IMR-90 (cell line): Measurements from ENCODE around the gene AFTPH. TPM values are rescaled to one million over a fixed set of nuclear protein-coding genes. Genes with fewer than 3 reads are reported as not detected.

Experiments
- ATAC-seq: fragments of 200-7000 bp; cut with Tn5 transposase; 2 replicates; pipeline ENCODE4 v1.9.1; 2020; ENCODE audit warnings: low read depth, mild to moderate bottlenecking, moderate library complexity
- BruUV-seq: library from RNA; stranded (reverse); fragments of 400-500 nt; replicated peaks from 2 replicates; lab custom pipeline; 2021; lab: Mats Ljungman, UMichigan
- CTCF ChIA-PET: fragments of 300-600 bp; formaldehyde crosslinking; extraction: SDS; loops from one replicate; lab custom pipeline; 2021; ENCODE audit warnings: antibody characterized with exemption; lab: Yijun Ruan, JAX
- POLR2A ChIA-PET: fragments of 300-600 bp; sonication (Branson Sonifier 250); formaldehyde crosslinking; loops from one replicate; lab custom pipeline; 2022; ENCODE audit warnings: antibody characterized with exemption; ENCODE audit not compliant: unreplicated experiment; lab: Charles Lee
- DNase-seq: peaks from one replicate; pipeline ENCODE4 v3.0.0; 2013
- H2AFZ ChIP-seq: replicated peaks from 2 replicates; pipeline ENCODE3; 2013; ENCODE audit warnings: low read length, mild to moderate bottlenecking; ENCODE audit not compliant: poor library complexity
- H2AK5ac ChIP-seq: 2 replicates; pipeline ENCODE4 v1.6.1; 2013; ENCODE audit warnings: low read depth, low read length, inconsistent platforms
- H2AK9ac ChIP-seq: replicated peaks from 2 replicates; pipeline ENCODE3; 2013; ENCODE audit warnings: mild to moderate bottlenecking, low read depth, low read length, moderate library complexity; ENCODE audit not compliant: poor library complexity
- H2BK120ac ChIP-seq: 2 replicates; pipeline ENCODE4 v1.6.1; 2013; ENCODE audit warnings: low read depth, low read length, inconsistent platforms
- H2BK15ac ChIP-seq: 3 replicates; pipeline ENCODE4 v1.6.1; 2013; ENCODE audit warnings: low read depth, low read length, inconsistent platforms
- H2BK20ac ChIP-seq: 2 replicates; pipeline ENCODE4 v1.6.1; 2013; ENCODE audit warnings: low read depth, mild to moderate bottlenecking, inconsistent platforms, low read length, moderate library complexity
- H2BK5ac ChIP-seq: 2 replicates; pipeline ENCODE4 v1.6.1; 2013; ENCODE audit warnings: mild to moderate bottlenecking, low read depth, low read length, inconsistent platforms; ENCODE audit not compliant: poor library complexity, severe bottlenecking
- H3K14ac ChIP-seq: replicated peaks from 2 replicates; pipeline ENCODE4 v1.6.1; 2013; ENCODE audit warnings: low read depth, low read length, inconsistent platforms
- H3K18ac ChIP-seq: 2 replicates; pipeline ENCODE4 v1.6.1; 2013; ENCODE audit warnings: low read depth, low read length, control low read depth
- H3K23ac ChIP-seq: 2 replicates; pipeline ENCODE4 v1.6.1; 2013; ENCODE audit warnings: low read depth, low read length, inconsistent platforms
- H3K27ac ChIP-seq: 2 replicates; pipeline ENCODE4 v1.5.1; 2013; ENCODE audit warnings: mild to moderate bottlenecking, control low read depth, low read length; ENCODE audit not compliant: insufficient read depth
- H3K27me3 ChIP-seq: 2 replicates; pipeline ENCODE4 v1.6.1; 2013; ENCODE audit warnings: low read length; ENCODE audit not compliant: control insufficient read depth, insufficient read depth
- H3K36me3 ChIP-seq: 2 replicates; pipeline ENCODE4 v1.6.1; 2013; ENCODE audit warnings: low read length, mixed read lengths; ENCODE audit not compliant: control insufficient read depth, insufficient read depth
- H3K4ac ChIP-seq: 2 replicates; pipeline ENCODE4 v1.6.1; 2013; ENCODE audit warnings: low read depth, low read length, inconsistent platforms
- H3K4me1 ChIP-seq: 2 replicates; pipeline ENCODE4 v1.6.1; 2013; ENCODE audit warnings: low read length, mixed read lengths; ENCODE audit not compliant: control insufficient read depth, insufficient read depth
- H3K4me2 ChIP-seq: 2 replicates; pipeline ENCODE4 v1.6.1; 2013; ENCODE audit warnings: low read depth, mild to moderate bottlenecking, control low read depth, low read length, moderate library complexity
- H3K4me3 ChIP-seq: 2 replicates; pipeline ENCODE4 v1.5.1; 2013; ENCODE audit warnings: low read depth, mild to moderate bottlenecking, control low read depth, low read length, moderate library complexity; ENCODE audit not compliant: insufficient read depth
- H3K56ac ChIP-seq: 2 replicates; pipeline ENCODE4 v1.6.1; 2013; ENCODE audit warnings: low read length, inconsistent platforms; ENCODE audit not compliant: insufficient read depth; ENCODE audit errors: extremely low read depth
- H3K79me1 ChIP-seq, 2 experiments: 2 replicates each; pipeline ENCODE4 v1.6.1; 2013; ENCODE audit warnings: low read length in 2 of 2, inconsistent platforms in 1 of 2, low read depth in 1 of 2
- H3K9ac ChIP-seq: 2 replicates; pipeline ENCODE4 v1.6.1; 2013; ENCODE audit warnings: low read depth, low read length, control low read depth
- H3K9me1 ChIP-seq: 2 replicates; pipeline ENCODE4 v1.6.1; 2013; ENCODE audit warnings: low read length, inconsistent platforms; ENCODE audit not compliant: insufficient read depth
- H3K9me3 ChIP-seq: 2 replicates; pipeline ENCODE4 v1.6.1; 2013; ENCODE audit warnings: low read length; ENCODE audit not compliant: control insufficient read depth, insufficient read depth
- H4K20me1 ChIP-seq: 2 replicates; pipeline ENCODE4 v1.6.1; 2013; ENCODE audit warnings: low read length, inconsistent platforms; ENCODE audit not compliant: insufficient read depth
- H4K5ac ChIP-seq: 2 replicates; pipeline ENCODE4 v1.6.1; 2013; ENCODE audit warnings: mild to moderate bottlenecking, low read depth, low read length, control low read depth
- H4K8ac ChIP-seq, 2 experiments: 2 replicates each; pipeline ENCODE4 v1.6.1; 2013; ENCODE audit warnings: low read depth in 2 of 2, low read length in 2 of 2, control low read depth in 1 of 2, inconsistent platforms in 1 of 2
- H4K91ac ChIP-seq: 2 replicates; pipeline ENCODE4 v1.6.1; 2013; ENCODE audit warnings: low read depth, low read length, inconsistent platforms; ENCODE audit not compliant: insufficient read depth
- BHLHE40 ChIP-seq: fragments of 150-350 bp; IDR thresholded peaks from 2 replicates; pipeline ENCODE4 v1.6.1; 2016; ENCODE audit warnings: mild to moderate bottlenecking, low read depth, low read length
- WGBS, 2 experiments: methylation state at CpG; one replicate each; pipeline versions ENCODE4 v1.1.5 to v1.1.7; 2013; ENCODE audit warnings: missing lambda C conversion rate in 2 of 2; ENCODE audit not compliant: insufficient read length in 1 of 2; ENCODE audit errors: extremely low coverage in 2 of 2; 5-methylcytosine and 5-hydroxymethylcytosine counted together
- dilution Hi-C: fragments of 300-500 bp; cut with HindIII; formaldehyde crosslinking; loops from one replicate; pipeline ENCODE4 v1.14.3; 2018; ENCODE audit warnings: low sequenced_read_pairs; ENCODE audit not compliant: unreplicated experiment
- in situ Hi-C: fragments of 300-500 bp; cut with MboI; formaldehyde crosslinking; loops from 3 replicates; pipeline ENCODE4 v1.14.3; 2019; ENCODE audit warnings: low sequenced_read_pairs, inconsistent platforms, mixed read lengths
- intact Hi-C: fragments of 100-400 bp; cut with micrococcal nuclease; formaldehyde crosslinking; loops from 2 replicates; pipeline ENCODE4 v1.10.0; 2022
- polyA plus RNA-seq, 3 experiments: library from polyadenylated mRNA; depleted of rRNA; stranded (reverse); fragments of >200 nt; gene quantifications; 2 replicates each; pipeline ENCODE4 v1.2.3, GENCODE V29; 2012; ENCODE audit warnings: low replicate concordance in 1 of 3
- total RNA-seq: library from RNA; depleted of rRNA; stranded (reverse); fragments of >200 nt; gene quantifications from 2 replicates; pipeline ENCODE4 v1.2.3, GENCODE V29; 2012

Gene AFTPH
- total and polyA plus RNA-seq, 2 of the 4 experiments (the other 2 are of a cell fraction) = 9.4 to 19.9 TPM

- Histone ChIP-seq H3K9ac (no peak overlapping the region), H3K23ac (no peak overlapping the region), H3K4me2 (no peak overlapping the region), H3K27ac (no peak overlapping the region), H2BK20ac (no peak overlapping the region), H2BK120ac (no peak overlapping the region), H4K8ac (no peak overlapping the region), H3K9me1 (no peaks in the 10 kb centered on the region), H3K4me1 (no peaks in the 10 kb centered on the region), H4K5ac (no peak overlapping the region), H4K20me1 (peaks cover 3% of the 10 kb centered on the region), H2BK5ac (no peak overlapping the region), H2AK5ac (no peak overlapping the region), H2AFZ (no peak overlapping the region), H3K79me1 (peaks cover 20 to 32% of the 10 kb centered on the region in 2 experiments), H3K27me3 (no peaks in the 10 kb centered on the region), H4K91ac (no peak overlapping the region), H3K36me3 (peaks cover 4% of the 10 kb centered on the region; the same call in 1 of the 2 replicates), H3K4me3 (no peak overlapping the region), H3K56ac (no peak overlapping the region), H3K14ac (no peak overlapping the region), H3K9me3 (no peaks in the 10 kb centered on the region), H3K4ac (no peak overlapping the region), H2AK9ac (no peak overlapping the region), H2BK15ac (no peak overlapping the region), H3K18ac (no peak overlapping the region)
- no TSS peak for BruUV-seq
- DNase-seq = no peak
- POLR2A ChIA-PET = no interaction called here
- intact Hi-C loops = no loop called here
- no CpG with 5 or more reads among the region's 3 CpGs for WGBS, 2 experiments
- TF ChIP-seq BHLHE40 = no peak
- CTCF ChIA-PET = no interaction called here
- dilution Hi-C loops = no loop called here
- no peak for ATAC-seq
- in situ Hi-C loops = no loop called here
Observed at GRCh38 chr2:64548761-64549160, 24.6 kb downstream of the AFTPH start.
